ENCODE data around the gene SMAD6. TPM values are rescaled to one million over a fixed set of nuclear protein-coding genes. Genes with fewer than 3 reads are reported as not detected.

SMAD6 gene
- total and polyA plus RNA-seq, 11 donors = 10.4 to 65.9 (median 20.6) TPM

DNA sequence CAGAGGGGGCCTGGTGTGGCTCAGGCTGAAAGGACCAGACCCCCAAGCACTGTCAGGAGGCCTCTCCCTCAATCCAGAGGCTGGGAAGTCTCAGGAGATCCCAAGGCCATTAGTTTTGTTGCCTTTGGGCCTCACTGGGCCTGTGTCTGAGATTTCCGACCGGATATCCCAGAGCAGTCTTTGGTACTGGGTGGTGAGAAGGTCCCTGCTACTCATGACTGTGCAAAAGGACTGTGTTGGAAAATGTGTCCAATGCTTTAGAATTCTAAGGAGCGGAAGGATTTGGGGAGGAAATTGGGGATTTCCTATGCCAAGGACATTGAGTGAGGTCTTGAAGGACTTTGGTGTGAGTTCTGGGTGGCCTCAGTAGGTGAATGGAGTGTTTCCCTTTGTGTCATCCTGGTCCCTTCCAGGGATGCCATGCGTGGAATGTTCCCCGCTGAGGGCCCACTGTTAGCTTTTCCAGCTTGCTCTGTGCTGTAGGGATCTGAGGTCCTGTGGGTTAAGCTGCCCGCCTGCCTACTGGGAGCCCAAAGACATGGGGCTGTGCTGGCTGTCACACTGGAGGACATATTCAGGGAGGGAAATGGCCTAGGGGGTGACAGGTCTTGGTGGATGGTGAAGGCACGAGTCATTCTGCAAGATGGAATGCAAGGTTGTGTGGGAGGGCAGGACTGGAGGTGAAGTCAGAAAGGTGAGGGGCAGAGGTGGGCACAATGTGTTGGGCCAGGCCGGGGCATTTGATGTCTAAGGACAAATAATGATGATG is 16.4 kb downstream of the SMAD6 start:
- Histone ChIP-seq H3K4me3 (no peak overlapping the region), H3K9me3 (no peaks in the 10 kb centered on the region), H3K36me3 (peaks cover 0 to 61% (median 19%) of the 10 kb centered on the region in 9 donors), H3K27ac (peak overlapping the region in 1 of 12 donors; percentile 5), H3K27me3 (no peaks in the 10 kb centered on the region), H3K4me1 (peaks cover 0 to 93% (median 30%) of the 10 kb centered on the region in 12 donors)
- intact Hi-C loops (cut with DNase I) = no loop called here
- ATAC-seq (peak in 1 of 4 donors; percentile 7), DNase-seq (peak in 1 of 5 donors; percentile 8)
- WGBS, 4 donors = 91 to 97% (median 92%) methylated on average over 8 of the region's 8 CpGs
- TF ChIP-seq POLR2A (IDR thresholded peaks at IDR 0.05) = no peak
- TF ChIP-seq, protein P1, sequence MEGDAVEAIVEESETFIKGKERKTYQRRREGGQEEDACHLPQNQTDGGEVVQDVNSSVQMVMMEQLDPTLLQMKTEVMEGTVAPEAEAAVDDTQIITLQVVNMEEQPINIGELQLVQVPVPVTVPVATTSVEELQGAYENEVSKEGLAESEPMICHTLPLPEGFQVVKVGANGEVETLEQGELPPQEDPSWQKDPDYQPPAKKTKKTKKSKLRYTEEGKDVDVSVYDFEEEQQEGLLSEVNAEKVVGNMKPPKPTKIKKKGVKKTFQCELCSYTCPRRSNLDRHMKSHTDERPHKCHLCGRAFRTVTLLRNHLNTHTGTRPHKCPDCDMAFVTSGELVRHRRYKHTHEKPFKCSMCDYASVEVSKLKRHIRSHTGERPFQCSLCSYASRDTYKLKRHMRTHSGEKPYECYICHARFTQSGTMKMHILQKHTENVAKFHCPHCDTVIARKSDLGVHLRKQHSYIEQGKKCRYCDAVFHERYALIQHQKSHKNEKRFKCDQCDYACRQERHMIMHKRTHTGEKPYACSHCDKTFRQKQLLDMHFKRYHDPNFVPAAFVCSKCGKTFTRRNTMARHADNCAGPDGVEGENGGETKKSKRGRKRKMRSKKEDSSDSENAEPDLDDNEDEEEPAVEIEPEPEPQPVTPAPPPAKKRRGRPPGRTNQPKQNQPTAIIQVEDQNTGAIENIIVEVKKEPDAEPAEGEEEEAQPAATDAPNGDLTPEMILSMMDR (IDR thresholded peaks at IDR 0.05) = no peak

DNA sequence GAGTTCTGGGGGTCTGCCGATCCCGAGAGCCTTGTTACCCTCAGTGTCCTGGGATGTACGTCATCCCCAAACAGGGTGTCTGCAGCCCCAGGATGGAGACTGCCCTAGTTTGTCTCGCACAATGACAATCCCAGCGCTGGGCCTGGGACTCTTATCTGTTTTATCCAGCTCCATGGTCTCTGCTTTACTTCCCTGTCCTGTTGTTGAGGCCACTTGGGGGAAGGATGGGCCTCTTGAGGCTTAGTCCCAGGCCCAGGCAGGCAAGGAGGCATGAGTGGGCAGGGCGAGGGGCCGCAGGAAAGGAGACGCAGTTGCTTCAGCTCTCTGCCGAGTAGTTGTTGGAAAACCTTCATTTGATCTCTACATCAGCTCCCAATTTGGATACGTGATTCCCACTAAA is 17.4 kb downstream of the SMAD6 start:
- Histone ChIP-seq H3K27me3 (no peaks in the 10 kb centered on the region), H3K36me3 (peaks cover 0 to 65% (median 19%) of the 10 kb centered on the region in 9 donors), H3K4me1 (peaks cover 0 to 88% (median 27%) of the 10 kb centered on the region in 12 donors), H3K27ac (no peak overlapping the region), H3K9me3 (no peaks in the 10 kb centered on the region), H3K4me3 (no peak overlapping the region)
- TF ChIP-seq, protein P1 (IDR thresholded peaks at IDR 0.05) = no peak
- peak in 1 of 5 donors; percentile 13 for DNase-seq
- WGBS, 4 donors = 84 to 99% (median 94%) methylated on average over 10 of the region's 10 CpGs
- intact Hi-C loops (cut with DNase I) = no loop called here
- no peak for ATAC-seq

DNA sequence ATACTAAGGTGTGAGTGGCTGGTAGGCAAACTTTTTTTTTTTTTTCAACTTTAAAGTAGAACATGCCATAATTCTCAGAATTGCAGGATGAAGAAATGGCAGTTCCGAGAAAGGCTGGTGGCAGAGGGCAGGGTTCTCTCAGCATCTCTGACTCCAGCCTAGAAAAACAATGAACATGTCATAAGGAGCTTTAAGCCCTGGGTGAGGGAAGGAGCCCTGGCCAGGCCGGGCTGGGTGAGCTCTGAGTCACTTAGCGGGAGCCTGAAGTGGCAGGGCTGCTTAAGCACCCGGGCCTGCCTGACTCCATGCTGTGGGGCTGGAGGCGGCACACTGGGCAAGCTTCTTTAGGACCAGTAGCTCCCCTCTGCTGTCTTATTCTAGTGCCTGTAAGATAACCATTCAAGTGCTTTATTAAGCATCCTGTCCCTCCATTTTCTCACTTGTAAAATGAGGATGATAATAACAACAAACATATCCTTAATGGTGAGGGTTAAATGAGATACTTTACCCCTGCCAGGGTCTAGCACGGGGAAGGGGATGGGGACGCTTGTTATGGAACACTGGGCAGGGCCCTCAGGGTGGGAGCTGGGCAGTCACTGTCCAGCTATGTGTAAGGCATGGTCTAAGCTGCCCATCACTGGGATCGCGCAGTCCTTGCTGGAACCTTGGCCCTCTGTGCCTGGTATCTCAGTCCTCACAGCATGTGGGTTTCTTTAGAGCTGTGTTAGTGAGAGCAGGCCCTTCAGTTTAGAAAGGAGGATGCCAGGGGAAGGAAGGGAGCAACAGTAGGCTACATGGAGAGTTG is 18.4 kb downstream of the SMAD6 start:
- no peak for TF ChIP-seq POLR2A (IDR thresholded peaks at IDR 0.05)
- TF ChIP-seq, protein P1 (IDR thresholded peaks at IDR 0.05) = no peak
- Histone ChIP-seq H3K27ac (no peak overlapping the region), H3K9me3 (no peaks in the 10 kb centered on the region), H3K4me1 (peaks cover 2 to 87% (median 25%) of the 10 kb centered on the region in 12 donors), H3K4me3 (no peak overlapping the region), H3K27me3 (no peaks in the 10 kb centered on the region), H3K36me3 (peaks cover 0 to 66% (median 19%) of the 10 kb centered on the region in 9 donors)
- ATAC-seq (peak in 2 of 4 donors; percentile 25 to 38), DNase-seq (peak in 1 of 5 donors; percentile 15)
- intact Hi-C loops (cut with DNase I) = no loop called here
- 80 to 86% (median 84%) methylated on average over 9 of the region's 9 CpGs for WGBS, 4 donors

DNA sequence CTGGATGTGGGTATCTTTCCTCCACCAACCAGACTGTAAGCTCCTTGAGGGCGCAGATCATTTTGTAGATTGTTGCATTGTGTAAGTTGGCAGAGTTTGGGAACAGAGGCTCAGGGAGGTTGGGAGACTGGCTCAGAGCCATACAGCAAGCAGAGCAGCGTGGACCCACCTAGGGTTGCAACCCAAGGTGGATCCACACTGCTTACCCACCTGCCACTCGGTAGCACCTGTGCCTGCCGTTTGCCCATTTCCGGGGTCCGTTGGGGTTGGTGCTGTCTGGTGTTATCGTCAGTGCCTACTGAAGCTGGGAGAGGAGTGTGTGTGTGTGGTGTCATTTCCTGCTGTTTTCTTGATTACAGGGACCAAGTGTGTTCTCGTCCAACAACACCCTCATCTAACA is 19.0 kb downstream of the SMAD6 start:
- Histone ChIP-seq H3K36me3 (peaks cover 0 to 69% (median 19%) of the 10 kb centered on the region in 9 donors), H3K27me3 (no peaks in the 10 kb centered on the region), H3K4me3 (no peak overlapping the region), H3K4me1 (peaks cover 0 to 87% (median 22%) of the 10 kb centered on the region in 12 donors), H3K27ac (no peak overlapping the region), H3K9me3 (no peaks in the 10 kb centered on the region)
- TF ChIP-seq, protein P1 (IDR thresholded peaks at IDR 0.05) = no peak
- TF ChIP-seq POLR2A (IDR thresholded peaks at IDR 0.05) = no peak
- DNase-seq = no peak
- no peak for ATAC-seq
- intact Hi-C loops (cut with DNase I) = no loop called here
- WGBS, 4 donors = 78 to 80% (median 79%) methylated on average over 7 to 8 of the region's 8 CpGs

Measured in heart left ventricle (tissue), 16 donors.